ENCODE data around the gene PRKN.

Gene PRKN

GRCh38 chr6:161458201-161458951 lies 1269.2 kb downstream of the PRKN start:
- TF ChIP-seq CTCF (IDR thresholded peaks at IDR 0.05; ENCODE audit: borderline replicate concordance, control extremely low read depth, extremely low read depth, insufficient read depth, missing control alignments): no peak
- in situ Hi-C loops (cut with MboI; ENCODE audit: low sequenced_read_pairs, unreplicated experiment): no loop called here
- no peak for DNase-seq (ENCODE audit: low spot score)

- DNase-seq (ENCODE audit: low spot score): no peak
- in situ Hi-C loops (cut with MboI; ENCODE audit: low sequenced_read_pairs, unreplicated experiment): no loop called here
- no peak for TF ChIP-seq CTCF (IDR thresholded peaks at IDR 0.05; ENCODE audit: borderline replicate concordance, control extremely low read depth, extremely low read depth, insufficient read depth, missing control alignments)
These were observed 1271.7 kb downstream of the PRKN start for GRCh38 chr6:161455848-161456247.

GRCh38 chr6:161453558-161453957 lies 1274.0 kb downstream of the PRKN start:
- no peak for DNase-seq (ENCODE audit: low spot score)
- TF ChIP-seq CTCF (IDR thresholded peaks at IDR 0.05; ENCODE audit: borderline replicate concordance, control extremely low read depth, extremely low read depth, insufficient read depth, missing control alignments): no peak
- in situ Hi-C loops (cut with MboI; ENCODE audit: low sequenced_read_pairs, unreplicated experiment): no loop called here

- no peak for DNase-seq (ENCODE audit: low spot score)
- TF ChIP-seq CTCF (IDR thresholded peaks at IDR 0.05; ENCODE audit: borderline replicate concordance, control extremely low read depth, extremely low read depth, insufficient read depth, missing control alignments): no peak
- in situ Hi-C loops (cut with MboI; ENCODE audit: low sequenced_read_pairs, unreplicated experiment): no loop called here
These were observed 1275.3 kb downstream of the PRKN start for GRCh38 chr6:161452241-161452640.

- in situ Hi-C loops (cut with MboI; ENCODE audit: low sequenced_read_pairs, unreplicated experiment): no loop called here
- TF ChIP-seq CTCF (IDR thresholded peaks at IDR 0.05; ENCODE audit: borderline replicate concordance, control extremely low read depth, extremely low read depth, insufficient read depth, missing control alignments): no peak
- DNase-seq (ENCODE audit: low spot score): no peak
These were observed 1278.0 kb downstream of the PRKN start for GRCh38 chr6:161449521-161449920.

GRCh38 chr6:161446949-161447348 lies 1280.6 kb downstream of the PRKN start:
- TF ChIP-seq CTCF (IDR thresholded peaks at IDR 0.05; ENCODE audit: borderline replicate concordance, control extremely low read depth, extremely low read depth, insufficient read depth, missing control alignments): no peak
- in situ Hi-C loops (cut with MboI; ENCODE audit: low sequenced_read_pairs, unreplicated experiment): no loop called here
- no peak for DNase-seq (ENCODE audit: low spot score)

All from GM13976 (cell line).